PC-9 (cell line): ENCODE results near the gene ANAPC15.

Experiments used
- CTCF ChIP-seq: fragments of 200-600 bp; sonication (generic); conservative IDR thresholded peaks from 2 replicates; pipeline ENCODE4 v1.6.1; 2017; ENCODE audit warnings: mixed run types, antibody characterized with exemption, mild to moderate bottlenecking, moderate library complexity
- EZH2 ChIP-seq: fragments of 200-600 bp; sonication (generic); IDR thresholded peaks from 2 replicates; pipeline ENCODE4 v1.8.0; 2017; ENCODE audit warnings: antibody characterized with exemption, low read depth

GRCh38 chr11:72155751-72156150, 43.3 kb upstream of the ANAPC15 start:
- TF ChIP-seq CTCF (no peak), EZH2 (no peak)
